ENCODE measurements around the gene GAL3ST1. TPM values are rescaled to one million over a fixed set of nuclear protein-coding genes. Genes with fewer than 3 reads are reported as not detected.
"Not testable (repeated sequence)": the region's sequence is repeated elsewhere in the genome, so short reads cannot be mapped to it uniquely, and the experiment has no call there.

Gene GAL3ST1
- total and polyA plus RNA-seq, 2 experiments from 2014 or later: 1.5 to 2.9 TPM

DNA sequence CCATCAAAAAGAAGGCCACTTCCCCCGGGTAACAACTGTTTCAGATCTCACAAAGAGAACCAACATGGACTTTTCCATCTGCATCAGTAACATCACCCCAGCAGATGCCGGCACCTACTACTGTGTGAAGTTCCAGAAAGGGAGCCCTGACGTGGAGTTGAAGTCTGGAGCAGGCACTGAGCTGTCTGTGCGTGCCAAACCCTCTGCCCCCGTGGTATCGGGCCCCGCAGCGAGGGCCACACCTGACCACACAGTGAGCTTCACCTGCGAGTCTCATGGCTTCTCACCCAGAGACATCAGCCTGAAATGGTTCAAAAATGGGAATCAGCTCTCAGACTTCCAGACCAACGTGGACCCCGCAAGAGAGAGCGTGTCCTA, 31.7 kb downstream of the GAL3ST1 start:
- H3K4me3 ChIP-seq: no peak overlapping the region

DNA sequence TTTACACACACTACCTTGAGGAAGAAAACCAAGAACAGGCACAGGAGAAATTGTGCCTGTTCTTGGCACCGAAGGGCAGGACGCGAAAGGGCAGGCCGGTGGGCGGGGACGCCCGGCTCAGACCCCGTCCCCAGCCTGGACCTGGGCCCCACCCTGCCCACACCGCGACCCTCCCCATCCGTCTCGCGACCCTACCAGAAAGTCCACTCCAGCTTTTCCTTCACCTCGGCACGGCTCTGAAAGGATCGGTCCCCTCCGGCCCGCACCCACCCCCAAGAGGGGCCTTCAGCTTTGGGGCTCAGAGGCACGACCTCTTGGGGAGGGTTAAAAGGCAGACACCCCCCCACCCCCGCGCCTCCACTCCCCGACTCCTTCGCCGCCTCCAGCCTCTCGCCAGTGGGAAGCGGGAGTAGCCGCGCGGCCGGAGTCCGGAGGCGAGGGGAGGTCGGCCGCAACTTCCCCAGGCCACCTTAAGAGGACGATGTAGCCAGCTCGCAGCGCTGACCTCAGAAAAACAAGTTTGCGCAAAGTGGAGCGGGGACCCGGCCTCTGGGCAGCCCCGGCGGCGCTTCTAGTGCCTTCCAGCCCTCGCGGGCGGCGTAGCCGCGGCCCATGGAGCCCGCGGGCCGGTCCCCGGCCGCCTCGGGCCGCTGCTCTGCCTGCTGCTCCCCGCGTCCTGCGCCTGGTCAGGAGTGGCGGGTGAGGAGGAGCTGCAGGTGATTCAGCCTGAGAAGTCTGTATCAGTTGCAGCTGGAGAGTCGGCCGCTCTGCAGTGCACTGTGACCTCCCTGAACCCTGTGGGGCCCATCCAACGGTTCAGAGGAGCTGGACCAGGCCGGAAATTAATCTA, 32.3 kb downstream of the GAL3ST1 start:
- Histone ChIP-seq H3K9me3 (ENCODE audit: low read depth) (no peaks in the 10 kb centered on the region), H3K27ac (no peak overlapping the region), H3K36me3 (no peaks in the 10 kb centered on the region), H3K4me3 (peak overlapping the region; percentile 26), H3K4me1 (ENCODE audit: low read depth) (no peaks in the 10 kb centered on the region), H3K27me3 (peaks cover 9% of the 10 kb centered on the region)
- DNase-seq (ENCODE audit: low read depth in 1 of 2, low spot score in 1 of 2): peak; percentile 25 to 56
- TF ChIP-seq, protein P1, sequence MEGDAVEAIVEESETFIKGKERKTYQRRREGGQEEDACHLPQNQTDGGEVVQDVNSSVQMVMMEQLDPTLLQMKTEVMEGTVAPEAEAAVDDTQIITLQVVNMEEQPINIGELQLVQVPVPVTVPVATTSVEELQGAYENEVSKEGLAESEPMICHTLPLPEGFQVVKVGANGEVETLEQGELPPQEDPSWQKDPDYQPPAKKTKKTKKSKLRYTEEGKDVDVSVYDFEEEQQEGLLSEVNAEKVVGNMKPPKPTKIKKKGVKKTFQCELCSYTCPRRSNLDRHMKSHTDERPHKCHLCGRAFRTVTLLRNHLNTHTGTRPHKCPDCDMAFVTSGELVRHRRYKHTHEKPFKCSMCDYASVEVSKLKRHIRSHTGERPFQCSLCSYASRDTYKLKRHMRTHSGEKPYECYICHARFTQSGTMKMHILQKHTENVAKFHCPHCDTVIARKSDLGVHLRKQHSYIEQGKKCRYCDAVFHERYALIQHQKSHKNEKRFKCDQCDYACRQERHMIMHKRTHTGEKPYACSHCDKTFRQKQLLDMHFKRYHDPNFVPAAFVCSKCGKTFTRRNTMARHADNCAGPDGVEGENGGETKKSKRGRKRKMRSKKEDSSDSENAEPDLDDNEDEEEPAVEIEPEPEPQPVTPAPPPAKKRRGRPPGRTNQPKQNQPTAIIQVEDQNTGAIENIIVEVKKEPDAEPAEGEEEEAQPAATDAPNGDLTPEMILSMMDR (IDR thresholded peaks at IDR 0.05; ENCODE audit: low read depth, low read length): no peak

More for the DNA sequence above, 31.7 kb downstream of the GAL3ST1 start:
- Histone ChIP-seq H3K36me3 (no peaks in the 10 kb centered on the region), H3K4me1 (ENCODE audit: low read depth) (no peaks in the 10 kb centered on the region), H3K9me3 (ENCODE audit: low read depth) (no peaks in the 10 kb centered on the region), H3K27me3 (peaks cover 9% of the 10 kb centered on the region), H3K27ac (no peak overlapping the region)
- DNase-seq (ENCODE audit: low read depth in 1 of 2, low spot score in 1 of 2): no peak
- TF ChIP-seq, protein P1 (IDR thresholded peaks at IDR 0.05; ENCODE audit: low read depth, low read length): no peak

DNA sequence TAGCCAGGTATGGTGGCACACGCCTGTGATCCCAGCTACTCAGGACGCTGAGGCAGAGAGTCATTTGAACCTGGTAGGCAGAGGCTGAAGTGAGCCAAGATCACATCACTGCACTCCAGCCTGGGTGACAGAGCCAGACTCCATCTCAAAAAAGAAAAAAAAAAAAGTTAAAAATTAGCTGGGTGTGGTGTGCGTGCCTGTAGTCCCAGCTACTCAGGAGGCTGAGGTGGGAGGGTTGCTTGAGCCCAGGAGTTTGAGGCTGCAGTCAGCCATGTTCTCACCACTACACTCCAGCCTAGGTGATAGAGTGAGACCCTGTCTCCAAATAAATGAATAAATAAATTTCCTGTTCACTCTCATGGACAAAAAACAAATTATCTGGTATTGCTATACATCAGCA, 33.0 kb downstream of the GAL3ST1 start:
- not testable (repeated sequence) for H3K4me1 ChIP-seq (ENCODE audit: low read depth); H3K9me3 ChIP-seq (ENCODE audit: low read depth); H3K36me3 ChIP-seq; DNase-seq (ENCODE audit: low read depth in 1 of 2, low spot score in 1 of 2); H3K27me3 ChIP-seq; H3K27ac ChIP-seq
- peak overlapping the region; percentile 26 for H3K4me3 ChIP-seq

DNA sequence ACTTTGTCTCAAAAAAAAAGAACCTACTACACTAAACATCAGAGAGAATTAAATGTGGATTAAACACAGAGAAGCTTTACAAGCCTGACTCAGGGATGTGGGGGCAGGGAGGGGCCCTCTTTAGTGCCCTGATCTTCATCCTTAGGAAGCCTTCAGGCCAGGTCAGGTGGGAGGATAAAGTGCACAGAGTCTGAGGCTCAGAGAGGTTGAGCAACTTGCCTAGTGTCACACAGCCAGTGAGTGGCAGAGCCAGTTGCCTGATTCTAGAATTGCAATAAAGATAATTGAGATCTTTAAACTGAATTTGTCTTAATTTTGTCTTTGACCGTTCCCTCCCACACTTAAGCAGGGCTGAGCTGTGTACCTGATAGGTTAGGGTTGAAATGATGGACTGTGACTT, 35.1 kb downstream of the GAL3ST1 start:
- Histone ChIP-seq H3K4me1 (ENCODE audit: low read depth) (no peaks in the 10 kb centered on the region), H3K4me3 (no peak overlapping the region), H3K36me3 (no peaks in the 10 kb centered on the region), H3K9me3 (ENCODE audit: low read depth) (no peaks in the 10 kb centered on the region), H3K27ac (no peak overlapping the region), H3K27me3 (peaks cover 9% of the 10 kb centered on the region)
- DNase-seq (ENCODE audit: low read depth in 1 of 2, low spot score in 1 of 2): no peak
- TF ChIP-seq, protein P1 (IDR thresholded peaks at IDR 0.05; ENCODE audit: low read depth, low read length): no peak

DNA sequence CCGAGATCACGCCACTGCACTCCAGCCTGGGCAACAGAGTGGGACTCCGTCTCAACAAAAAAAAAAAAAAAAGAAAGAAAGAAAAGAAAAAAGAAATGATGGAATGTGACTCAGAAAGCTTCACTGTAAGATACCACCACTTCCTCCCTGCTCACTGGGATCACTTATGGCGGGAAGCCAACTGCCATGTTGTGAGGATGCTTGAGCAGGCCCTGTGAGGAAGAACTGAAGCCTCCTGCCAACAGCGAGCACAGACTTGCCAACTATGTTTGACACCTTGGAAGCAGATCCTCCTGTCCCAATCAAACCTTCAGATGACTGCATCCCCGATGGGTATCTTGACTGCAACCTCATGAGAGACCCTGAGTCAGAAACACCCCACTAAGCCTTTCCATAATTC, 36.2 kb downstream of the GAL3ST1 start:
- Histone ChIP-seq H3K36me3 (no peaks in the 10 kb centered on the region), H3K4me1 (ENCODE audit: low read depth) (no peaks in the 10 kb centered on the region), H3K4me3 (no peak overlapping the region), H3K27me3 (peaks cover 4% of the 10 kb centered on the region), H3K27ac (no peak overlapping the region), H3K9me3 (ENCODE audit: low read depth) (no peaks in the 10 kb centered on the region)
- TF ChIP-seq, protein P1 (IDR thresholded peaks at IDR 0.05; ENCODE audit: low read depth, low read length): no peak
- peak in 1 of 2 donors; percentile 65 for DNase-seq (ENCODE audit: low read depth in 1 of 2, low spot score in 1 of 2)

DNA sequence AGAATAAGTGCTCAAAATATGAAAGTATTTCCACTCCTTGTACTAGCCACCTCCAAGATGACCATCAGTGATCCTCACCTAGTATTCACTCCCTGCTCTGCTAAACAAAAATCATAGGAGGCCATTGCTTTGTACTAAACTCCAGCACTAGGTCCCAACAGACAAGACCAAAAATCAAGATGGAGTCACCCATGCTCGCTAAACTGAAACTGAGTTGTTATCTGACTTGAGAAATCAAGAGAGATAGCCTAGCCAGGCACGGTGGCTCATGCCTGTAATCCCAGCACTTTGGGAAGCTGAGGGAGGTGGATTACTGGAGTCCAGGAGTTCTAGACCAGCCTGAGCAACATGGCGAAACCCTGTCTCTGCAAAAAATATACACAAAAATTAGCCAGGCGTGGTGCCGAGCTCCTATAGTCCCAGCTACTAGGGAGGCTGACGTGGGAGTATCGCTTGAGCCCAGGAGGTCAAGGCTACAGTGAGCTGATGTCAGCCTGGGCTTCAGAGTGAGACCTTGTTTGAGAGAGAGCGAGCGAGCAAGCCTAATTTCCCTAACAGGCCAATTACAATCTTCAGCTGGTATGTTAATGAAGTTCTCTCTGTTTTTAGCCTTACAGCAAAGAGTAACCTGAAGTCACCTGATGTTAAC, 37.3 kb downstream of the GAL3ST1 start:
- TF ChIP-seq, protein P1 (IDR thresholded peaks at IDR 0.05; ENCODE audit: low read depth, low read length): no peak
- no peak overlapping the region for H3K27ac ChIP-seq
- peaks cover under 1% of the 10 kb centered on the region for H3K4me1 ChIP-seq (ENCODE audit: low read depth)
- no peaks in the 10 kb centered on the region for H3K36me3 ChIP-seq
- H3K4me3 ChIP-seq: no peak overlapping the region
- DNase-seq (ENCODE audit: low read depth in 1 of 2, low spot score in 1 of 2): no peak
- no peaks in the 10 kb centered on the region for H3K9me3 ChIP-seq (ENCODE audit: low read depth)
- H3K27me3 ChIP-seq: no peaks in the 10 kb centered on the region
